Activated CD4-positive, alpha-beta T cell treated with anti-CD3 and anti-CD28 coated beads, Interleukin-2, amount 10 ng/mL, durations not matched to agents 24 days and 14 days (primary cell): Measurements from ENCODE around the gene FAM3B. TPM values are rescaled to one million over a fixed set of nuclear protein-coding genes. Genes with fewer than 3 reads are reported as not detected.

ENCODE experiments used
- DNase-seq: peaks from one replicate; pipeline ENCODE4 v3.0.0; 2022
- H3K27ac Mint-ChIP-seq: one replicate; pipeline ENCODE4 v1.8.0; 2022; ENCODE audit warnings: mild to moderate bottlenecking, mixed read lengths
- H3K27me3 Mint-ChIP-seq: one replicate; pipeline ENCODE4 v1.8.0; 2022; ENCODE audit warnings: mixed read lengths
- H3K36me3 Mint-ChIP-seq: one replicate; pipeline ENCODE4 v1.8.0; 2022; ENCODE audit warnings: low read depth, mild to moderate bottlenecking, mixed read lengths
- H3K4me1 Mint-ChIP-seq: one replicate; pipeline ENCODE4 v1.8.0; 2021; ENCODE audit warnings: mixed read lengths
- H3K4me3 Mint-ChIP-seq: one replicate; pipeline ENCODE4 v1.8.0; 2022; ENCODE audit warnings: mild to moderate bottlenecking, moderate library complexity, mixed read lengths
- H3K9me3 Mint-ChIP-seq: one replicate; pipeline ENCODE4 v1.8.0; 2021; ENCODE audit warnings: mixed read lengths
- intact Hi-C: fragments of 100-400 bp; cut with micrococcal nuclease; formaldehyde crosslinking; loops from one replicate; pipeline ENCODE4 v1.15.1; 2023
- total RNA-seq: library from RNA; stranded (reverse); gene quantifications from 2 replicates; pipeline ENCODE4 v1.2.3, GENCODE V29; 2022

The FAM3B gene
- total RNA-seq, 1 donor from 2014 or later: not detected

GRCh38 chr21:41393876-41394465 is 77.4 kb downstream of the FAM3B start:
- DNase-seq: no peak
- H3K4me3 Mint-ChIP-seq: no peak overlapping the region
- peaks cover 60% of the 10 kb centered on the region for H3K36me3 Mint-ChIP-seq
- H3K4me1 Mint-ChIP-seq: no peaks in the 10 kb centered on the region
- intact Hi-C loops: no loop called here
- no peak overlapping the region for H3K27ac Mint-ChIP-seq
- H3K27me3 Mint-ChIP-seq: no peaks in the 10 kb centered on the region
- H3K9me3 Mint-ChIP-seq: no peaks in the 10 kb centered on the region

- H3K9me3 Mint-ChIP-seq: no peaks in the 10 kb centered on the region
- H3K36me3 Mint-ChIP-seq: peaks cover 72% of the 10 kb centered on the region
- intact Hi-C loops: no loop called here
- H3K4me1 Mint-ChIP-seq: no peaks in the 10 kb centered on the region
- no peak for DNase-seq
- H3K4me3 Mint-ChIP-seq: no peak overlapping the region
- no peaks in the 10 kb centered on the region for H3K27me3 Mint-ChIP-seq
- H3K27ac Mint-ChIP-seq: no peak overlapping the region
Measured at GRCh38 chr21:41396558-41397075, 80.0 kb downstream of the FAM3B start.

GRCh38 chr21:41397471-41397891 is 80.9 kb downstream of the FAM3B start:
- no peaks in the 10 kb centered on the region for H3K9me3 Mint-ChIP-seq
- H3K36me3 Mint-ChIP-seq: peaks cover 74% of the 10 kb centered on the region
- no peak overlapping the region for H3K4me3 Mint-ChIP-seq
- DNase-seq: no peak
- no peaks in the 10 kb centered on the region for H3K27me3 Mint-ChIP-seq
- no peaks in the 10 kb centered on the region for H3K4me1 Mint-ChIP-seq
- intact Hi-C loops: no loop called here
- H3K27ac Mint-ChIP-seq: no peak overlapping the region

- no peak overlapping the region for H3K27ac Mint-ChIP-seq
- peaks cover 78% of the 10 kb centered on the region for H3K36me3 Mint-ChIP-seq
- no peak for DNase-seq
- H3K4me1 Mint-ChIP-seq: no peaks in the 10 kb centered on the region
- intact Hi-C loops: no loop called here
- H3K9me3 Mint-ChIP-seq: no peaks in the 10 kb centered on the region
- no peak overlapping the region for H3K4me3 Mint-ChIP-seq
- H3K27me3 Mint-ChIP-seq: no peaks in the 10 kb centered on the region
Measured at GRCh38 chr21:41398251-41398650, 81.7 kb downstream of the FAM3B start.

GRCh38 chr21:41398831-41399230 is 82.2 kb downstream of the FAM3B start:
- H3K27me3 Mint-ChIP-seq: no peaks in the 10 kb centered on the region
- H3K4me1 Mint-ChIP-seq: no peaks in the 10 kb centered on the region
- no peak overlapping the region for H3K4me3 Mint-ChIP-seq
- no peaks in the 10 kb centered on the region for H3K9me3 Mint-ChIP-seq
- no peak for DNase-seq
- intact Hi-C loops: no loop called here
- no peak overlapping the region for H3K27ac Mint-ChIP-seq
- H3K36me3 Mint-ChIP-seq: peaks cover 75% of the 10 kb centered on the region

- Mint-ChIP-seq H3K27me3 (no peaks in the 10 kb centered on the region), H3K4me3 (no peak overlapping the region), H3K36me3 (peaks cover 71% of the 10 kb centered on the region), H3K9me3 (no peaks in the 10 kb centered on the region), H3K27ac (no peak overlapping the region), H3K4me1 (no peaks in the 10 kb centered on the region)
- intact Hi-C loops: no loop called here
- DNase-seq: no peak
Measured at GRCh38 chr21:41399246-41399800, 82.7 kb downstream of the FAM3B start.

- Mint-ChIP-seq H3K4me1 (no peaks in the 10 kb centered on the region), H3K36me3 (peaks cover 73% of the 10 kb centered on the region), H3K27ac (no peak overlapping the region)
Measured at GRCh38 chr21:41402231-41402630, 85.6 kb downstream of the FAM3B start.

GRCh38 chr21:41402796-41403195 is 86.2 kb downstream of the FAM3B start:
- intact Hi-C loops: no loop called here
- Mint-ChIP-seq H3K4me3 (no peak overlapping the region), H3K36me3 (peaks cover 73% of the 10 kb centered on the region), H3K27me3 (no peaks in the 10 kb centered on the region), H3K9me3 (no peaks in the 10 kb centered on the region), H3K4me1 (no peaks in the 10 kb centered on the region), H3K27ac (no peak overlapping the region)
- DNase-seq: no peak

More at GRCh38 chr21:41402231-41402630, 85.6 kb downstream of the FAM3B start:
- DNase-seq: no peak
- Mint-ChIP-seq H3K4me3 (no peak overlapping the region), H3K27me3 (no peaks in the 10 kb centered on the region), H3K9me3 (no peaks in the 10 kb centered on the region)
- intact Hi-C loops: no loop called here

GRCh38 chr21:41403331-41403730 is 86.7 kb downstream of the FAM3B start:
- intact Hi-C loops: no loop called here
- Mint-ChIP-seq H3K27ac (no peak overlapping the region), H3K36me3 (peaks cover 75% of the 10 kb centered on the region), H3K27me3 (no peaks in the 10 kb centered on the region), H3K4me3 (no peak overlapping the region), H3K9me3 (no peaks in the 10 kb centered on the region), H3K4me1 (no peaks in the 10 kb centered on the region)
- no peak for DNase-seq

GRCh38 chr21:41403966-41404365 is 87.4 kb downstream of the FAM3B start:
- no peaks in the 10 kb centered on the region for H3K27me3 Mint-ChIP-seq
- no peak overlapping the region for H3K4me3 Mint-ChIP-seq
- peaks cover 75% of the 10 kb centered on the region for H3K36me3 Mint-ChIP-seq
- H3K9me3 Mint-ChIP-seq: no peaks in the 10 kb centered on the region
- peaks cover 2% of the 10 kb centered on the region for H3K4me1 Mint-ChIP-seq
- no peak overlapping the region for H3K27ac Mint-ChIP-seq
- no peak for DNase-seq
- intact Hi-C loops: no loop called here

GRCh38 chr21:41405321-41405720 is 88.7 kb downstream of the FAM3B start:
- intact Hi-C loops: no loop called here
- H3K4me1 Mint-ChIP-seq: peaks cover 2% of the 10 kb centered on the region
- no peak overlapping the region for H3K27ac Mint-ChIP-seq
- no peak for DNase-seq
- no peaks in the 10 kb centered on the region for H3K9me3 Mint-ChIP-seq
- H3K4me3 Mint-ChIP-seq: no peak overlapping the region
- peaks cover 77% of the 10 kb centered on the region for H3K36me3 Mint-ChIP-seq
- no peaks in the 10 kb centered on the region for H3K27me3 Mint-ChIP-seq

- Mint-ChIP-seq H3K9me3 (no peaks in the 10 kb centered on the region), H3K27ac (no peak overlapping the region), H3K4me1 (peaks cover 6% of the 10 kb centered on the region), H3K4me3 (no peak overlapping the region), H3K36me3 (peaks cover 79% of the 10 kb centered on the region), H3K27me3 (no peaks in the 10 kb centered on the region)
- DNase-seq: no peak
- intact Hi-C loops: no loop called here
Measured at GRCh38 chr21:41406340-41406739, 89.7 kb downstream of the FAM3B start.
